Loucy (cell line): ENCODE data around the gene GRB10.
"Not testable (repeated sequence)": the region's sequence is repeated elsewhere in the genome, so short reads cannot be mapped to it uniquely, and the experiment has no call there.

Experiments used
- H2AFZ ChIP-seq: fragments of 200-600 bp; sonication (generic); 2 replicates; pipeline ENCODE4 v1.6.0; 2016; ENCODE audit warnings: antibody characterized with exemption, mild to moderate bottlenecking, low read length, moderate library complexity
- H3F3A ChIP-seq: fragments of 200-600 bp; 2 replicates; pipeline ENCODE4 v1.6.0; 2016; ENCODE audit warnings: antibody characterized with exemption, low read depth, mild to moderate bottlenecking
- H3K27me3 ChIP-seq: fragments of 200-600 bp; sonication (generic); 2 replicates; pipeline ENCODE4 v1.6.1; 2014; ENCODE audit warnings: low read length, mild to moderate bottlenecking; ENCODE audit not compliant: insufficient read depth, poor library complexity, severe bottlenecking
- H3K36me3 ChIP-seq: fragments of 200-600 bp; sonication (generic); 2 replicates; pipeline ENCODE4 v1.6.1; 2016; ENCODE audit warnings: low read length; ENCODE audit not compliant: insufficient read depth
- H3K4me1 ChIP-seq: fragments of 200-600 bp; sonication (generic); 2 replicates; pipeline ENCODE4 v1.5.1; 2014; ENCODE audit warnings: low read length, mild to moderate bottlenecking; ENCODE audit not compliant: insufficient read depth, poor library complexity, severe bottlenecking
- H3K4me2 ChIP-seq: fragments of 200-600 bp; sonication (generic); 2 replicates; pipeline ENCODE4 v1.6.0; 2014; ENCODE audit warnings: antibody characterized with exemption, low read length, low read depth, mild to moderate bottlenecking; ENCODE audit not compliant: poor library complexity, severe bottlenecking
- H3K4me3 ChIP-seq: fragments of 200-600 bp; sonication (generic); 2 replicates; pipeline ENCODE4 v1.5.1; 2014; ENCODE audit warnings: low read length, mild to moderate bottlenecking, mixed read lengths; ENCODE audit not compliant: poor library complexity, severe bottlenecking
- H3K79me2 ChIP-seq: fragments of 200-600 bp; sonication (generic); 2 replicates; pipeline ENCODE4 v1.6.1; 2014; ENCODE audit warnings: low read length; ENCODE audit not compliant: insufficient read depth
- H3K9ac ChIP-seq: fragments of 200-600 bp; sonication (generic); 2 replicates; pipeline ENCODE4 v1.6.0; 2014; ENCODE audit warnings: mild to moderate bottlenecking, low read depth, low read length, moderate library complexity; ENCODE audit not compliant: poor library complexity, severe bottlenecking
- H3K9me2 ChIP-seq: fragments of 200-600 bp; sonication (generic); replicated peaks from 2 replicates; pipeline ENCODE4 v1.6.1; 2016; ENCODE audit warnings: low read depth, low read length, mixed read lengths
- H3K9me3 ChIP-seq: fragments of 200-600 bp; sonication (generic); 2 replicates; pipeline ENCODE4 v1.6.1; 2014; ENCODE audit warnings: mild to moderate bottlenecking, antibody characterized with exemption, low read length, low read depth; ENCODE audit not compliant: insufficient read depth
- H4K20me1 ChIP-seq: fragments of 200-600 bp; sonication (generic); 2 replicates; pipeline ENCODE4 v1.6.0; 2014; ENCODE audit warnings: antibody characterized with exemption, low read length, mild to moderate bottlenecking; ENCODE audit not compliant: insufficient read depth, poor library complexity, severe bottlenecking
- CTCF ChIP-seq: fragments of 200-600 bp; sonication (generic); conservative IDR thresholded peaks from 2 replicates; pipeline ENCODE4 v1.5.1; 2014; ENCODE audit warnings: mild to moderate bottlenecking, antibody characterized with exemption, low read length
- EZH2phosphoT487 ChIP-seq: fragments of 200-600 bp; IDR thresholded peaks from 2 replicates; pipeline ENCODE4 v1.6.1; 2018; ENCODE audit warnings: antibody characterized with exemption, mild to moderate bottlenecking, moderate library complexity, borderline replicate concordance

The GRB10 gene

GRCh38 chr7:50552139-50552538, 230.6 kb downstream of the GRB10 start:
- no peaks in the 10 kb centered on the region for H3F3A ChIP-seq
- no peak overlapping the region for H2AFZ ChIP-seq
- H3K4me3 ChIP-seq, result no peak overlapping the region
- TF ChIP-seq EZH2phosphoT487, result no peak
- TF ChIP-seq CTCF, result no peak
- no peaks in the 10 kb centered on the region for H3K27me3 ChIP-seq
- H3K4me2 ChIP-seq, result no peak overlapping the region
- H3K36me3 ChIP-seq, result no peaks in the 10 kb centered on the region
- H3K9me3 ChIP-seq, result no peaks in the 10 kb centered on the region
- H4K20me1 ChIP-seq, result no peaks in the 10 kb centered on the region
- no peak overlapping the region for H3K9ac ChIP-seq
- H3K9me2 ChIP-seq, result no peaks in the 10 kb centered on the region
- H3K4me1 ChIP-seq, result no peaks in the 10 kb centered on the region
- H3K79me2 ChIP-seq, result no peaks in the 10 kb centered on the region

- H3K9me3 ChIP-seq, H3F3A ChIP-seq, H3K9me2 ChIP-seq, H3K27me3 ChIP-seq, H3K4me3 ChIP-seq, H3K4me1 ChIP-seq, H3K9ac ChIP-seq, H3K79me2 ChIP-seq, H3K4me2 ChIP-seq, H4K20me1 ChIP-seq, H3K36me3 ChIP-seq, H2AFZ ChIP-seq: not testable (repeated sequence)
These were observed 237.1 kb downstream of the GRB10 start for GRCh38 chr7:50545613-50546012.

- H3F3A ChIP-seq, result no peaks in the 10 kb centered on the region
- H4K20me1 ChIP-seq, result no peaks in the 10 kb centered on the region
- H3K9me3 ChIP-seq, result no peaks in the 10 kb centered on the region
- no peaks in the 10 kb centered on the region for H3K36me3 ChIP-seq
- H3K4me2 ChIP-seq, result no peak overlapping the region
- no peaks in the 10 kb centered on the region for H3K79me2 ChIP-seq
- no peaks in the 10 kb centered on the region for H3K4me1 ChIP-seq
- no peak overlapping the region for H3K4me3 ChIP-seq
- no peak for TF ChIP-seq CTCF
- no peak overlapping the region for H2AFZ ChIP-seq
- H3K9me2 ChIP-seq, result no peaks in the 10 kb centered on the region
- no peaks in the 10 kb centered on the region for H3K27me3 ChIP-seq
- H3K9ac ChIP-seq, result no peak overlapping the region
These were observed 237.7 kb downstream of the GRB10 start for GRCh38 chr7:50544992-50545391.

GRCh38 chr7:50543776-50544442, 238.8 kb downstream of the GRB10 start:
- Histone ChIP-seq H3K36me3 (no peaks in the 10 kb centered on the region), H3K79me2 (no peaks in the 10 kb centered on the region), H3K4me1 (no peaks in the 10 kb centered on the region), H3K4me2 (no peak overlapping the region), H3F3A (no peaks in the 10 kb centered on the region), H4K20me1 (no peaks in the 10 kb centered on the region), H3K9me2 (no peaks in the 10 kb centered on the region), H2AFZ (no peak overlapping the region), H3K9me3 (no peaks in the 10 kb centered on the region), H3K9ac (no peak overlapping the region), H3K4me3 (no peak overlapping the region), H3K27me3 (no peaks in the 10 kb centered on the region)
- TF ChIP-seq CTCF (no peak), EZH2phosphoT487 (no peak)
